Astrocyte (in vitro differentiated cells and primary cell): Measurements from ENCODE around the gene ERC1. TPM values are rescaled to one million over a fixed set of nuclear protein-coding genes. Genes with fewer than 3 reads are reported as not detected.

Experiments
- DNase-seq: peaks from one replicate; pipeline ENCODE4 v3.0.0-alpha.2; 2010; ENCODE audit warnings: low read depth
- FAIRE-seq: peaks from 2 replicates; lab custom pipeline; 2011; peaks lifted over from hg19 to GRCh38; lab: Jason Lieb, UNC
- H2AFZ ChIP-seq: 2 replicates; pipeline ENCODE4 v1.6.0; 2012; ENCODE audit warnings: low read depth, low read length, inconsistent platforms
- H3K27ac ChIP-seq: 2 replicates; pipeline ENCODE4 v1.5.1; 2011; ENCODE audit warnings: low read depth, low read length, inconsistent platforms
- H3K27me3 ChIP-seq: 2 replicates; pipeline ENCODE4 v1.6.0; 2011; ENCODE audit warnings: low read length, inconsistent platforms; ENCODE audit not compliant: insufficient read depth
- H3K36me3 ChIP-seq: 2 replicates; pipeline ENCODE4 v1.5.1; 2011; ENCODE audit warnings: low read length, inconsistent platforms; ENCODE audit not compliant: insufficient read depth
- H3K4me1 ChIP-seq: 2 replicates; pipeline ENCODE4 v1.5.1; 2011; ENCODE audit warnings: low read length, inconsistent platforms; ENCODE audit not compliant: insufficient read depth
- H3K4me2 ChIP-seq: 2 replicates; pipeline ENCODE4 v1.6.0; 2012; ENCODE audit warnings: low read length, inconsistent platforms
- H3K4me3 ChIP-seq: 2 replicates; pipeline ENCODE4 v1.5.1; 2011; ENCODE audit warnings: low read depth, mild to moderate bottlenecking, low read length, inconsistent platforms; ENCODE audit not compliant: insufficient read depth
- H3K79me2 ChIP-seq: 2 replicates; pipeline ENCODE4 v1.6.0; 2012; ENCODE audit warnings: mild to moderate bottlenecking, low read length, inconsistent platforms; ENCODE audit not compliant: insufficient read depth
- H3K9ac ChIP-seq: 2 replicates; pipeline ENCODE4 v1.6.0; 2012; ENCODE audit warnings: mild to moderate bottlenecking, low read length, inconsistent platforms
- H3K9me3 ChIP-seq: 2 replicates; pipeline ENCODE4 v1.5.1; 2012; ENCODE audit warnings: low read depth, mild to moderate bottlenecking, low read length, inconsistent platforms; ENCODE audit not compliant: insufficient read depth
- H4K20me1 ChIP-seq: 2 replicates; pipeline ENCODE4 v1.6.0; 2012; ENCODE audit warnings: low read length, inconsistent platforms; ENCODE audit not compliant: insufficient read depth
- H3K27ac Mint-ChIP-seq: one replicate; pipeline ENCODE4 v1.8.0; 2021; ENCODE audit warnings: mild to moderate bottlenecking, mixed read lengths; ENCODE audit not compliant: unreplicated experiment
- H3K27me3 Mint-ChIP-seq: one replicate; pipeline ENCODE4 v1.8.0; 2021; ENCODE audit warnings: low read depth, mixed read lengths; ENCODE audit not compliant: unreplicated experiment
- H3K36me3 Mint-ChIP-seq: one replicate; pipeline ENCODE4 v1.8.0; 2021; ENCODE audit warnings: low read depth, mixed read lengths; ENCODE audit not compliant: unreplicated experiment
- H3K4me1 Mint-ChIP-seq: one replicate; pipeline ENCODE4 v1.8.0; 2021; ENCODE audit warnings: low read depth, mixed read lengths; ENCODE audit not compliant: unreplicated experiment
- H3K4me3 Mint-ChIP-seq: one replicate; pipeline ENCODE4 v1.8.0; 2021; ENCODE audit warnings: mild to moderate bottlenecking, moderate library complexity, mixed read lengths; ENCODE audit not compliant: unreplicated experiment
- H3K9me3 Mint-ChIP-seq: one replicate; pipeline ENCODE4 v1.8.0; 2021; ENCODE audit warnings: mild to moderate bottlenecking, mixed read lengths; ENCODE audit not compliant: unreplicated experiment
- CTCF ChIP-seq: IDR thresholded peaks from 2 replicates; pipeline ENCODE4 v1.5.1; 2011; ENCODE audit warnings: low read depth, mild to moderate bottlenecking, inconsistent platforms, low read length, moderate library complexity; ENCODE audit not compliant: insufficient read depth
- EZH2 ChIP-seq: IDR thresholded peaks from 2 replicates; pipeline ENCODE4 v1.6.1; 2012; ENCODE audit warnings: mild to moderate bottlenecking, low read length, inconsistent platforms; ENCODE audit not compliant: insufficient read depth
- total RNA-seq: library from RNA; stranded (reverse); gene quantifications from 2 replicates; pipeline ENCODE4 v1.2.1, GENCODE V29; 2021

Gene ERC1
- total RNA-seq, 1 donor from 2014 or later: 67.1 TPM

- Mint-ChIP-seq H3K27me3 (no peaks in the 10 kb centered on the region), H3K4me3 (no peak overlapping the region), H3K27ac (no peak overlapping the region), H3K4me1 (no peaks in the 10 kb centered on the region), H3K36me3 (peaks cover 24% of the 10 kb centered on the region), H3K9me3 (peaks cover 2% of the 10 kb centered on the region)
- Histone ChIP-seq H3K4me2 (no peak overlapping the region), H3K4me3 (no peak overlapping the region), H3K9ac (no peak overlapping the region), H3K27ac (no peak overlapping the region), H3K79me2 (no peaks in the 10 kb centered on the region), H3K9me3 (no peaks in the 10 kb centered on the region), H3K4me1 (no peaks in the 10 kb centered on the region), H2AFZ (no peak overlapping the region), H4K20me1 (no peaks in the 10 kb centered on the region), H3K36me3 (no peaks in the 10 kb centered on the region), H3K27me3 (no peaks in the 10 kb centered on the region)
- TF ChIP-seq CTCF (no peak), EZH2 (no peak)
- FAIRE-seq (no peak), DNase-seq (no peak)
These were observed 419.8 kb downstream of the ERC1 start for GRCh38 chr12:1410794-1411193.

GRCh38 chr12:1413930-1414329 lies 422.9 kb downstream of the ERC1 start:
- Histone ChIP-seq H3K4me1 (no peaks in the 10 kb centered on the region), H3K9me3 (no peaks in the 10 kb centered on the region), H4K20me1 (no peaks in the 10 kb centered on the region), H3K4me2 (no peak overlapping the region), H3K4me3 (no peak overlapping the region), H2AFZ (no peak overlapping the region), H3K36me3 (no peaks in the 10 kb centered on the region), H3K9ac (no peak overlapping the region), H3K27ac (no peak overlapping the region), H3K79me2 (no peaks in the 10 kb centered on the region), H3K27me3 (no peaks in the 10 kb centered on the region)
- DNase-seq: no peak
- no peak for FAIRE-seq
- H3K9me3 Mint-ChIP-seq: peaks cover 2% of the 10 kb centered on the region
- TF ChIP-seq EZH2 (no peak), CTCF (no peak)
- peaks cover 30% of the 10 kb centered on the region for H3K36me3 Mint-ChIP-seq
- no peaks in the 10 kb centered on the region for H3K27me3 Mint-ChIP-seq
- peaks cover 2% of the 10 kb centered on the region for H3K4me1 Mint-ChIP-seq
- no peak overlapping the region for H3K4me3 Mint-ChIP-seq
- no peak overlapping the region for H3K27ac Mint-ChIP-seq

- Mint-ChIP-seq H3K4me3 (no peak overlapping the region), H3K4me1 (peaks cover 5% of the 10 kb centered on the region), H3K9me3 (peaks cover 12% of the 10 kb centered on the region), H3K36me3 (peaks cover 23% of the 10 kb centered on the region), H3K27ac (no peak overlapping the region), H3K27me3 (no peaks in the 10 kb centered on the region)
- H4K20me1 ChIP-seq: no peaks in the 10 kb centered on the region
- no peaks in the 10 kb centered on the region for H3K4me1 ChIP-seq
- no peak overlapping the region for H3K27ac ChIP-seq
- no peak for DNase-seq
- H3K79me2 ChIP-seq: no peaks in the 10 kb centered on the region
- no peak for FAIRE-seq
- H3K4me3 ChIP-seq: no peak overlapping the region
- no peak overlapping the region for H2AFZ ChIP-seq
- H3K36me3 ChIP-seq: no peaks in the 10 kb centered on the region
- H3K4me2 ChIP-seq: no peak overlapping the region
- H3K9ac ChIP-seq: no peak overlapping the region
- peaks cover 4% of the 10 kb centered on the region for H3K9me3 ChIP-seq
- TF ChIP-seq CTCF: no peak
- no peak for TF ChIP-seq EZH2
- no peaks in the 10 kb centered on the region for H3K27me3 ChIP-seq
These were observed 427.1 kb downstream of the ERC1 start for GRCh38 chr12:1418144-1418543.
